NCI-H2227 treated with DMSO at 0.1 percent for 48 hours (cell line): ENCODE data around the gene PI4KA.
"Not testable (repeated sequence)": the region's sequence is repeated elsewhere in the genome, so short reads cannot be mapped to it uniquely, and the experiment has no call there.

Experiments used
- DNase-seq: peaks from one replicate; lab custom pipeline; 2025; lab: John Stamatoyannopoulos, UW

The PI4KA gene

DNA sequence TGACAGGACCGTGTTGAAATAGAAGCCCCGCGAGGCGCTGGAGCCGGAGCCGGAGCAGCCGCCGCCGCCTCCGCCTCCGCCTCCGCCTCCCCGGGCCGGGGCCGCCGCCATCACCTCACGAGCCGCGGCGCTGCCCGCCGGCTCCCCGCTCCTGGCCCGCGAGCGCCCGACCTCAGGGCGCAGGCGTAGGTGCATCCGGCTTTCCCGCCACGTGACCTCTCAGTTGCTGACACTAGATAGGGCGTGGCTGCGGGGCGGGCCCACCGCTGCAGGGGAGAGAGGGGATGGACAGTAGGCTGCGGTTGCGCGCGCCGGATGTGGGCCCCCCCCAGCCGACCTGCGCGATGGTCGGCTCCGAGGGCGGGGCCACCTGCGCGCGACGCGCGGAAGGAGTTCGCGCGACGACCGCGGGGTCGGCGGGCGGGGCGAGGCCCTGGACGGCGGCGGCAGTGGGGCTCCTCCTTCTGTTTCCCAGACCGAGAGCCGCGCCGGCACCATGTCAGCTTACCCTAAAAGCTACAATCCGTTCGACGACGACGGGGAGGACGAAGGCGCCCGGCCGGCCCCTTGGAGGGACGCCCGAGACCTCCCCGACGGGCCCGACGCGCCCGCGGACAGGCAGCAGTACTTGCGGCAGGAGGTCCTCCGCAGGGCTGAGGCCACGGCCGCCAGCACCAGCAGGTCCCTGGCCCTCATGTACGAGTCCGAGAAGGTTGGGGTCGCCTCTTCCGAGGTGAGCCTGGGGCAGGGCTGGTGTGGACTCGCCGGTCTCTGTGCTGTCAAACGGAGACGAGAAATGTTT, at the start of gene PI4KA, which contains the start of gene SNAP29:
PI4KA (minus strand) TSS at position 197 of the 802 bp plus-strand sequence; CDS start at position 111, 86 bp downstream.
SNAP29 (plus strand) TSS at position 393 of the 802 bp plus-strand sequence; CDS start at position 497, 104 bp downstream.
- DNase-seq: peak; percentile 97

DNA sequence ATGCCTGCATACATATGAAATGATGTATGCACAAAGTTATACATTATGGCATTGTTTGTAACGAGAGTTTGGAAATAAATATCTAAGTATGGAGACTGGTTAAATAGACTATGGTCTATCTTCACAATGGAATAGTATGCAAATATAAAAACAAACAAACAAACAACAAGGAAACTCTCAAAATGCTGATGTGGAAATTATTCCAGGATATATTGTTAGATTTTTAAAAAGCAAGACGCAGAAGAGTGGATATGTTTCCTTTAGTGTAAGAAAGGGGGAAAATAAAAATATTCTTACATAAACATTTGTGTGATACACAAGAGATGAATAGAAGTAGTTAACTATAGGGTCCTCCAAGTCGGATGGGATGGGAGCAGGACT, 47.8 kb upstream of the PI4KA start:
- no peak for DNase-seq

DNA sequence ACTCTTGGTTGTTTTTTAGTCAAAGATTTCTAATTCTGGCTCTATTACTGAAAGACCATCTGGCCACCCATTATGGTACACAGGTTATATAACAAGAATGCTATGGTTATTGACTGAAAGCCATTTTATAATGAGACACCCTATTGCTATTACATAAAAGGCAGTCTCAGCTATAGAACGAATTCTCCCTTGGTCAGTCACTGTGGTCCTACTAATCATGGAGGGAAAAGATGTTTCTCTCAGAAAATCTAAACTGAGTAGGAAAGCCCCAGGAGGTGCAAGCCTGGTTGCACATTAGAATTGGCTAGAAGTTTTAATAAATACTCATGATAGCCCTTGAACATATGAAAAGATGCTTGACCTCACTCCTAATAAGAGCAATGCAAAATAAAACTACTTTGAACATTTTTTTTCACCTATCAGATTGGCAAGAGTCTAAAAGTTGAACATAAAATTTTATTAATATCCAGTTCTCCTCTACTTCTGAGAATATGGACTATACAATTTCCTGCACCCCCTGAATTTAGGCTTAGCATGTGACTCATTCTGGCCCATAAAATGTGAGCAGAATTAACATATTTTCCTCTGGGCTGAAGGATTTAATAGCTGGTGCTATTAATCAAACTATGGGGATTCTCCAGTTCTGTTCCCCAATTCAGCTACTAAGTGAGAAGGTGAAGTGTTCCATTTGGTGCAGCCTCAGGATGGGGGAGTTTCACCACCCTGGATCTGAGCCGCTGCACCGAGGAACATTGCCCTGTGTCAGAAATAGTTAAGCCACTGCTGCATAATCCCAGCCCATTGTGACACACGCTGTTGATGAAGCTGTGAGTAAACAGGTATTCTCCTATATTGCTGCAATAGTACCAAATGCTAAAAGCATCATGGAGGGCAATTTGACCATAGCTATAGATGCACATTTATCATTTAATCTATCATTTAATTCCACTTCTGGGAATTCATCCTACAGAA, 47.1 kb upstream of the PI4KA start:
- no peak for DNase-seq

DNA sequence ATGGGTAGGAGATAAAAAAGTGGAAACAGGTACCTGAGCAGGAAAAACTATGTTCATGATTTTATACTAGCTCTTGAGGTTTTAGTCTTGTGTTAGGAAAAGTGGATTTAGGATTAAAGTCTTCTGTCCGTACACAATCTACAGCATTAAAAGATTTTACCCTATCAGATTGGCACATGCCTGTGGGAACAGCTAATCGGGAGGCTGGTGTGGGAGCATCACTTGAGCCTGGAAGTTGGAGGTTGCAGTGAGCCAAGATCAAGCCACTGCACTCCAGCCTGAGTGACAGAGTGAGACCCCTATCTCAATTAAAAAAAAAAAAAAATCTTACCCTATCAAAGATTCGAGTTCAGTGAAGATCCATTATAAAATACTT, 46.4 kb upstream of the PI4KA start:
- DNase-seq: no peak

DNA sequence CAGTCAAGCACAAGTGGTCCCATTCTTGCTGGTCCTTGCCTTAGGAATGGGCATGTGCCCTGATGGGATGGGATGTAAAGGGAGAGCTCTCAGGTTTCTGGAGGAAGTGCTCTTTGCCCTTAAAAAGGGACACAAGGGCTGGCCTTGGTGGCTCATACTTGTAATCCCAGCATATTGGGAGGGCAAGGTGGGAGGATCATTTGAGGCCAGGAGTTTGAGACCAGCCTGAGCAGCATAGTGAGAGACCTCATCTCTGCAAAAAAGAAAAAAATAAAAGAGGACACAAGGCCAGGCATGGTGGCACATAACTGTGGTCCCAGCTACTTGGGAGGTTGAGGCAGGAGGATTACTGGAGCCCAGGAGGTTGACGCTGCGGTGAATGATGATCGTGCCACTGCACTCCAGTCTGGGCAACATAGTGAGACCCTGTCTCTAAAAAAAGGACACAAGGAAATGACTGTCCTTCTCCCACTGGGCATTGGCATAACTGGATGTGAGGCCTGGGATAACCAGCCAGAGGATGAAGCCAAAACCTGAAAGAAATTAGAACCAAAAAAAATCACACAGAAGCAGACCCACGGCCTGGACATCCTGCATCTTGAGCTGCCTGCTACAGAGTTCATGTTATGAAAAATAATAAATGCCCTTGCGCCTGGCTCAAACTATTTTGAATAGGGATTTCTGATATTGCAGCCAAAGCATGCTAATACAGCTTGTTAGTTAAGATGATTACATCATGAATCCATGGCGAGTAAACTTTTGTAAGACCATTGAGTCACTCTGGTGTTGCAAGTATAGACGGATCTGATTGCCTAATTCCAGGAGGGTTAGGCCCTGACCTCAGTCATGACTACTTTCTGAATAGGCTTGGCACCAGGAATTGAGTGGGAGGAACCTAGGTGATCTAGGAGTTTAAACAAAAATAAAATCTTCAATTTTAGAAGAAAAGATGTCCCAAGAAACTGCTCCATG, 45.7 kb upstream of the PI4KA start:
- DNase-seq: no peak

DNA sequence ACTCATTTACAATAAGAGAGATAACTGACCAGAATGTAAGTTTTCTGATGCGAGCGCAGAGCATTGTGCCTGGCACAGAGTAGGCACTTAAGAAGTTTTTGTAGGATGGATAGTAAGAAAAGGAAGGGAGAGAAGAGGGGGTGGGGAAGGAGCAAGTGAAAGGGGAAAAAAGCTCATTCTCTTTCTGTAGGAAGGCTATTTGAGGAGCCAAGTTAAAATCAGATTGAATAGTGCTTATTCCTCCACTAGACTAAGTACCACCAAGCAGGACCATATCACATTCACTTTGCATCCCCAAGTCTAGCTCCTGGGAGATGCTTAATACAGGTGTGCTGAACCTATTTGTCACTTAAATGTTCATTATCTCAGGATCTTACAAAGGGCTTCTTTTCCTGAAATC, 44.5 kb upstream of the PI4KA start:
- DNase-seq: no peak

DNA sequence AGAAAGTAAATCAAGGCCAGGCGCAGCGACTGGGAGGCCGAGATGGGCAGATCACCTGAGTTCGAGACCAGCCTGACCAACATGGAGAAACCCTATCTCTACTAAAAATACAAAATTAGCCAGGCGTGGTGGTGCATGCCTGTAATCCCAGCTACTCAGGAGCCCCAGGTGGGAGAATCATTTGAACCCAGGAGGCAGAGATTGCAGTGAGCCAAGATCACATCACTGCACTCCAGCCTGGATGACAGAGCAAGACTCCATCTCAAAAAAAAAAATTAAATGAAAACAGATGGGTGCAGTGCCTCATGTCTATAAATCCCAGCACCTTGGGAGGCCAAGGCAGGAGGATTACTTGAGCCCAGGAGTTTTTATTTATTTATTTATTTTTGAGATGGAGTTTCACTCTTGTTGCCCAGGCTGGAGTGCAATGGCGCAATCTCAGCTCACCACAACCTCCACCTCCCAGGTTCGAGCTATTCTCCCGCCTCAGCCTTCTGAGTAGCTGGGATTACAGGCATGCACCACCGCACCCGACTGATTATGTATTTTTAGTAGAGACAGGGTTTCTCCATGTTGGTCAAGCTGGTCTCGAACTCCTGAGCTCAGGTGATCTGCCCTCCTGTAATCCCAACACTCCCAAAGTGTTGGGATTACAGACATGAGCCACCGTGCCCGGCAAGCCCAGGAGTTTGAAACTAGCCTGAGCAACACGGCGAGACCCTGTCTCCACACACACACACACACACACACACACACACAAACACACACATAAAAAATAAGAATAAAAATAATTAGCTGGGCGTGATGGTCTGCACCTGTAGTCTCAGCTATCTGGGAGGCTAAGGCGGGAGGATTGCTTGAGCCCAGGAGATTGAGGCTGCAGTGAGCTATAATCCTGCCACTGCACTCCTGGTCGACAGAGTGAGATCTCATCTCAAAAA, 42.8 kb upstream of the PI4KA start:
- DNase-seq: not testable (repeated sequence)

DNA sequence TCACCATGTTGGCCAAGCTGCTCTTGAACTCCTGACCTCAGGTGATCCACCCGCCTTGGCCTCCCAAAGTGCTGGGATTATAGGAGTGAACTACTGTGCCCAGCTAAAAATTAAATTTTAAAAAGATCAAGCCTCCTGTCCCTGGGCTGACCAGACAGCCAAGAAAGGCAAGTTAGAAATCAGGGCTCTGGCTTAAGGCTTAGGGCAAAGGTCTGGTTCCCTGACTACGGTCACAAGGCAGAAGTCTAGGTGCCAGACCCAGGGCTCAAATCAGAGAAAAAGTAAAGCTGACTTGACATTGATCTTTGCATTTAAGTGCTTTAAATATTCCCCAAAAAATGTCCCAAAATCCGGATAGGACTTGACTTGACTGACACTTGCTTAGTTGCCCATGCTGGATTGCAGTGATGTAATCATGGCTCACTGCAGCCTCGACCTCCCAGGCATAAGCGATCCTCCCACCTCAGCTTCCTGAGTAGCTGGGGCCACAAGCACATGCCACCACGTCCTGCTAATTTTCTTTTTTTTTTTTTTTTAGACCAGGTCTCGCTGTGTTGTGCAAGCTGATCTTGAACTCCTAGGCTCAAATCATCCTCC, 41.3 kb upstream of the PI4KA start:
- no peak for DNase-seq

DNA sequence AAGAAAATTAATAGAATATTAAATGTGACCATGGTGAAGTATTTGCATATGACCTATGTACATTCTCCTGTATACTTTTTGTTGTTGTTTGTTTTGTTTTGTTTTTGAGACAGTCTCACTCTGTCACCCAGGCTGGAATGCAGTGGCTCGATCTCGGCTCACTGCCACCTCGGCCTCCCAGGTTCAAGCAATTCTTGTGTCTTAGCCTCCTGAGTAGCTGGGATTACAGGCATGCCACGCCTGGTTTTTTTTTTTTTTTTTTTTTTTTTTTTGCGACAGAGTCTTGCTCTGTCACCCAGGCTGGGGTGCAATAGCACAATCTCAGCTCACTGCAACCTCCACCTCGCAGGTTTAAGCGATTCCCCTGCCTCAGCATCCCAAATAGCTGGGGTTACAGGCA, 39.1 kb upstream of the PI4KA start:
- not testable (repeated sequence) for DNase-seq

DNA sequence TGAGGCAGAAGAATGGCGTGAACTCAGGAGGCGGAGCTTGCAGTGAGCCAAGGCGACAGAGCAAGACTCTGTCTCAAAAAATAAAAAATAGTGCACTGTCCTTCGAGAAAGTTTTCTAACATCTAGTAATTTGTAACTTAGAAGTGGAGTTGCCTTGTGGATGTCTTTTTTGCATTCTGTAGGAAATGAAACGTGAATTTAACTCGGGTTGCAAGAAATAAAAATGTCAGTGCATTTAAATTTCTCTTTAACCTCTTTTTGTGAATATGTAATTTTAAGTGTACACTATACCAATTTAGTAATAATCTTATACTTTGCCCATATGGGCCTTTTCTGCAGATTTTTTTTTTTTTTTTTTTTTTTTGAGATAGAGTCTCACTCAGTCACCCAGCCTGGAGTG, 32.4 kb upstream of the PI4KA start:
- DNase-seq: no peak

DNA sequence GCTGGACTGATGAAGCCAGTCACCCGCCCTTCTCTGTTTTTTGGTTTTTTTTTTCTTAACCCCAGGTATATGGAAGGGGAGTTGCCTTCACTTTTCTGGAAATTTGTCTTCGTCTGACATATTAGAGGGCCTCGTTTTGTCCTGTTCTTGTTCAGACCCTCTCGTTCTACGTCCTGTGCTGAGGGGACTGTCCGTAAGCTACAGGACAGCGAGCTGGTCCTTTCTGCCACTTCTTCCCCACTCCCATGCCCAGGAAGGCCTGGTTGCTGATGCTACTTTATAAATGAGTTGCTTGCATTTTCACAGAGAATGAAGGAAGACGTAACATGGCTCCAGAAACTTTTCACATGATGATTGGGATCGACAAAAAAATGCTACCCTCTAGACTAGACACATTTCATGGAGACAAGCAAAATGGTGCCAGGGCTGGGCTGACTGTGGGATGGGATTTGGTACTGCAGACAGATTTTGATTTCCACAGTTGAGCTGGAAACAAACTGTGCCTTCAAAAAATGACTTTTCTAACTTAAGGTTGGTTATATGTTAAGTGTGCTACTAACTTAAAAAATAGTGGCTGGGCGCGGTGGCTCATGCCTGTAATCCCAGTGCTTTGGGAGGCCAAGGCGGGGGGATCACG, 31.4 kb upstream of the PI4KA start:
- no peak for DNase-seq

DNA sequence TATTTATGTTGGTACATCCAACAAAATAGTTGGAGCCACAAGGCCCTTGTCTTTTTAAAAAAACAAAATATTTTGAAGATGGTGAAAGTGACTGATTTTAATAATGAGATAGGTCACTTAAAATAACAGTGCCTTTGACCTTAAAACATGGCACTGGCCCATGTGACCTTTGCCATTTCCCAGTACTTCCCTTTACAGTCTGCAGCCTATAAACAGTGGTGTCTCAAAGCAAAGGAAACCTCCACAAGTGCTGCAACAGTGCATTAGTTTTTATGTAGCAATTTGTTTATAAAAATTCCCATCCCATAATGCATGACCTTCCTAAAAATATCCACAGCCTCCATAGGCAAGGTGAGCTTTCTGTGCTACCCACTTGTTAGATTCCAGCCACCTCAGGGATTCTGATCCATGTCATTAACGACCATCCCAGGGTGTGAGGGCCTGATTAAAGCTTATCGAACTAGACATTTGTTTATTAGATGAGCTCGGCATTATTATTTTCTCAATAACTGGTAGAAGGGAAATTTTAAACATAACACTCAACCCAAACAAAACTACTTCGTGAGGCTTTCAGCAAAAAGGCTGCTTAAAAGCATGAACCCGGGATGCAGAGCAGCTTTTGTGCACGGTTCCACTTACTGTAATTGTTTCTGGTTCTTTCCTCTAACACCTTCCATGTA, 30.6 kb upstream of the PI4KA start:
- DNase-seq: no peak

DNA sequence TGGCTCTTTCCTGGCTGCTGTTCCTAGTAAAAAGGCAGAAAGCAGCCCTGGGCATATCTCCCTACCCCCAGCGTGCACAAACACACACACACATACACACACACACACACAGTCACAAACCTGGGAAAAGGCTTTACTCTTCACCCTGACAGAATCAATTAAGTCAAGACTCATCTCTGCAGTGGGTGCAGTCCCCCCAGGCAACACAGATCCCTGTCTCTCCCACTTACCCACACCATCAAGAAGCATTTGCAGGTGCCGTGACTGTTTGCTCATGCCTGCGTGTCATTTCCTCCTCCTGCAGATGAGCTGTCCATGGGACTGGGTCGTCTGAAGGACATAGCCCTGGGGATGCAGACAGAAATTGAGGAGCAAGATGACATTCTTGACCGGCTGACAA, 28.8 kb upstream of the PI4KA start:
- DNase-seq: no peak

DNA sequence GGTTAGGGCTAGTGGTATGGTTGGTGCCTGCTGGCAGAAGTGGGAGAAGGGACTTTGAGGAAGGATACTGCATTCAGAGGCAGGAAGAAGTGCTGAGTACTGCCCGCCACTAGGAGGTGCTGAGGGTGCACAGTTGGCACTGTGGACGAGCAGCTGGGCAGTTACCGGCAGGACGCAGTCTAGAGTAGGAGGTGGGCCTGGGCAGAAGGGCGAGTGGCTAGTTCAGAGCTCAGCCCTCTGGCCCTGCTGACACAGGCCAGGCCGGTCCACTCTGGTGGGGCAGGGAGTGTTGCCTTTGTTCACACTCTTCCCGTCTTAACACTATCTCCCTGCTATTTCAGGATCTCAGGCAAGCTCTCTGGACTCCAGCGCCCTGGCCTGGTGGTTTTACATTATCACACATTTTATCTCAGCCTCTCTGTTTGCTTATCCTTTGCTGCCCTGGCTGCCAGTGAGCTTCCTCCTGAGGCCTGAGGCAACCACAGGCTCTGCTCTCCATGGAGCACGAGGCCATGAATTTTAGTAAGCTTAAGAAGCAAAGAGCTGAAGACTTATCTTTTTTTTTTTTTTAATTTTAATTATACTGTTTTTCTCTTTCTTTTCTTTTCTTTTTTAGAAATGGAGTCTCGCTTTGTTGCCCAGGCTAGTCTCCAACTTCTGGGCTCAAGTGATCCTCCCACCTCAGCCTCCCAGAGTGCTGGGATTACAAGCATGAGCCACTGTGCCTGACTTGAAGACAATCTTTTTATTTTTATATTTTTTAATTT, 27.1 kb upstream of the PI4KA start:
- peak; percentile 77 for DNase-seq

DNA sequence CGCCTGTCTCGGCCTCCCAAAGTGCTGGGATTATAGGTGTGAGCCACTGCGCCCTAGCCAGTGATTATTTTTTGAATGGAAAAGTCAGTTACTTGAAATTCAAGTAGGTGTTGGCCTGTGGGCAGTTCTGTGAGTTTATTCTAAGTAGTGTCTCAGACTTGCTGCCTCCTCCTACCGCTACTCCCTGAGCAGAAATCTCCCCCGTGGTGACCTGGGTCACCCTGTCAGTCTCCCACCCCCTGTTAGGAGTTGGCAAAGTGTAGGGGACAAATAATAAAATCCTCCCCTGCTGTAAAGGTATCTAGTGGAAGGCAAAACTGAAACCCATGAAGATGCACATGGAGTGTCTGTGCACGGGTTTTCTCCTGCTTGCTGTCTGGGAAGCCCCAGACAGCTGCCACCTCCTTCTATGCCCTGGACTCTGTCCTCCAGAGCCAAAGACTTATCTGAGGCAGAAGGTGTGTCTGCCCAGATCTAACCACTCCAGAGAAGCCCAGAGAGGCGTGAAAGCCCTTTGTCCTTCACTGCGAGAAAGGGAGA, 26.5 kb upstream of the PI4KA start:
- DNase-seq: no peak

DNA sequence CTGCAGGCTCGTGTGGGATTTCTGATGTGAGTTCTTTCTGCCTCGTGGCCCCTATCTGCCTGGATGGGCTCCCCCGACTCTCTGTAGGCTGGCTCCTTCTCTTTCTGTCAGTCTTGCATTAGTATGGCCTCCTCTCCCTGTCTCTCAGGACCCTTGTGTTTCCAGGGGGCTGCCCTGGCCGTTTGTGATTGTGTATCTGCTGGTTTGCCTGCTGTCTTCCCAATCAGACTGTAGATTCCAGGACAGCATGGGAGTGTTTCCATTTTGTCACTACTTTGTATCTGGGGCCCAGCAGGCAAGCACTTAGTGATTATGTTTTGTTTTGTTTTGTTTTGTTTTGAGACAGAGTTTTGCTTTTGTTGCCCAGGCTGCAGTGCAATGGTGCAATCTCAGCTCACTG, 25.8 kb upstream of the PI4KA start:
- no peak for DNase-seq

DNA sequence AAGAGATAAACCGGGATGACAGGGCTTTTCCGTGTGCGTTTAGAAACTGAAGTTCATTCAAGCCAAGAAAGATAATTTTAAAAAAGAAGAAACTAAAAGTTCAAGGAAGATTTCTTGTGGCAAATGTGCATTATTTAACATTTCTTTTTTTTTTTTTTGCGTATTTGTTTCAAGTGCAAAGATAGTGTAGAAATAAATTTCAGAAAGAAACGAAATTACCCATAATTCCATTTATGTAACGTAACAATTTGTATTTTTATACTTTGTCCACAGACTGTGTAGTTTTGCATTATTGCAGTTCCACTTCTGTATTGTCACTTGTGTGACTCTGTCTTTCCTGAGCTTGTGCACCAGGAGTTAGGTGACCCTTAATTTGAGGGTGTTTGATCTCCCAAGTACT, 24.2 kb upstream of the PI4KA start:
- DNase-seq: no peak
